SU-DHL-6 (cell line): ENCODE measurements around the gene TMTC1.

Source experiments
- H2AFZ ChIP-seq: fragments of 200-600 bp; sonication (generic); 2 replicates; pipeline ENCODE4 v1.6.1; 2014; ENCODE audit warnings: low read depth, mild to moderate bottlenecking, moderate library complexity, mixed read lengths, antibody characterized with exemption, low read length; ENCODE audit not compliant: severe bottlenecking
- H3F3A ChIP-seq: fragments of 200-600 bp; shearing (Covaris generic); 2 replicates; pipeline ENCODE4 v1.6.0; 2016; ENCODE audit warnings: antibody characterized with exemption, mild to moderate bottlenecking; ENCODE audit not compliant: insufficient read depth
- H3K27ac ChIP-seq: fragments of 200-600 bp; sonication (generic); 2 replicates; pipeline ENCODE4 v1.5.1; 2016; ENCODE audit warnings: low read depth, mild to moderate bottlenecking, low read length, moderate library complexity, mixed read lengths
- H3K27me3 ChIP-seq: fragments of 200-600 bp; sonication (generic), shearing (Covaris generic); 2 replicates; pipeline ENCODE4 v1.6.0; 2014; ENCODE audit warnings: mild to moderate bottlenecking, low read length
- H3K36me3 ChIP-seq: fragments of 200-600 bp; sonication (generic); 2 replicates; pipeline ENCODE4 v1.6.1; 2014; ENCODE audit warnings: mild to moderate bottlenecking, low read length, mixed read lengths
- H3K4me2 ChIP-seq: fragments of 300-600, 200-600 bp; shearing (Covaris generic), sonication (generic); 2 replicates; pipeline ENCODE4 v1.6.0; 2014; ENCODE audit warnings: low read length, low read depth, mild to moderate bottlenecking; ENCODE audit not compliant: poor library complexity, severe bottlenecking
- H3K4me3 ChIP-seq: fragments of 200-600 bp; sonication (generic); 2 replicates; pipeline ENCODE4 v1.5.1; 2014; ENCODE audit warnings: antibody characterized with exemption, low read length, mild to moderate bottlenecking, mixed read lengths; ENCODE audit not compliant: insufficient read depth, poor library complexity, severe bottlenecking
- H3K79me2 ChIP-seq: fragments of 200-600 bp; sonication (generic); 2 replicates; pipeline ENCODE4 v1.6.1; 2014; ENCODE audit warnings: mild to moderate bottlenecking, low read length, moderate library complexity; ENCODE audit not compliant: insufficient read depth
- H3K9ac ChIP-seq: fragments of 200-600 bp; sonication (generic); 2 replicates; pipeline ENCODE4 v1.7.0; 2014; ENCODE audit warnings: mild to moderate bottlenecking, low read length
- H3K9me2 ChIP-seq: fragments of 200-600 bp; sonication (generic); replicated peaks from 2 replicates; pipeline ENCODE4 v1.6.1; 2014; ENCODE audit warnings: low read length; ENCODE audit not compliant: insufficient read depth
- H3K9me3 ChIP-seq: fragments of 200-600 bp; sonication (generic); 2 replicates; pipeline ENCODE4 v1.6.1; 2014; ENCODE audit warnings: low read length, mixed read lengths; ENCODE audit not compliant: insufficient read depth
- H4K20me1 ChIP-seq: fragments of 200-600 bp; sonication (generic); 2 replicates; pipeline ENCODE4 v1.6.1; 2014; ENCODE audit warnings: low read depth, mild to moderate bottlenecking, antibody characterized with exemption, low read length, moderate library complexity, mixed read lengths
- CTCF ChIP-seq: fragments of 200-600 bp; sonication (generic); IDR thresholded peaks from one replicate; pipeline ENCODE4 v1.5.1; 2017; ENCODE audit warnings: antibody characterized with exemption, mild to moderate bottlenecking, low read length, moderate library complexity; ENCODE audit not compliant: insufficient read depth, poor library complexity, severe bottlenecking
- EZH2phosphoT487 ChIP-seq: fragments of 200-600 bp; sonication (generic), shearing (Covaris generic); conservative IDR thresholded peaks from 2 replicates; pipeline ENCODE4 v1.6.1; 2018; ENCODE audit warnings: mild to moderate bottlenecking, antibody characterized with exemption, low read length, moderate library complexity, mixed read lengths

TMTC1 gene

DNA sequence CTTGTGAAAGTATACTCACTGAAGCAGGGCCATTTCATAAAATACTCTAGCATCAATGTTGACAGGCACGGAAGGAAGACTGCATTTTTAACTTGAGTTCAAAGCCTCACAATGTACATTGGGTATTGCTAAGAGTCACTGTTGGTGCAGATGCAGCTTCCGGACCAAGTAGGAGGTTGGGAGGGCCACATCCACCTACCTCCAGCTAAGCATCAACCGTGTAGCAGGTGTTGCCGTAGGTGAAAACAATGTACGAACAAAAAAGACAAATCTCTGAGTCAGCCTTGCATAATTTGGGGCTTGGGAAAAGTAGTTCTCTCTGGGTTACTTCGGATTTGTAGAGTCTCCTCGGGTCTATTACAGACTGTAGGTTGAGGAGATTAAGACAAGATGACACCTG is 48.1 kb downstream of the TMTC1 start:
- H3K79me2 ChIP-seq = no peaks in the 10 kb centered on the region
- H3K4me2 ChIP-seq = no peak overlapping the region
- no peaks in the 10 kb centered on the region for H4K20me1 ChIP-seq
- H3K9me3 ChIP-seq = no peaks in the 10 kb centered on the region
- H2AFZ ChIP-seq = no peak overlapping the region
- no peak overlapping the region for H3K27ac ChIP-seq
- no peaks in the 10 kb centered on the region for H3F3A ChIP-seq
- H3K9me2 ChIP-seq = no peaks in the 10 kb centered on the region
- no peak overlapping the region for H3K4me3 ChIP-seq
- H3K36me3 ChIP-seq = no peaks in the 10 kb centered on the region
- TF ChIP-seq CTCF (no peak), EZH2phosphoT487 (no peak)
- no peaks in the 10 kb centered on the region for H3K27me3 ChIP-seq
- no peak overlapping the region for H3K9ac ChIP-seq

- H3K4me3 ChIP-seq = no peak overlapping the region
- H3K36me3 ChIP-seq = no peaks in the 10 kb centered on the region
- H4K20me1 ChIP-seq = no peaks in the 10 kb centered on the region
- H3K9ac ChIP-seq = no peak overlapping the region
- H3K79me2 ChIP-seq = no peaks in the 10 kb centered on the region
- no peaks in the 10 kb centered on the region for H3K9me3 ChIP-seq
- H3K27me3 ChIP-seq = no peaks in the 10 kb centered on the region
- H3F3A ChIP-seq = no peaks in the 10 kb centered on the region
- no peak for TF ChIP-seq CTCF
- TF ChIP-seq EZH2phosphoT487 = no peak
- H3K27ac ChIP-seq = no peak overlapping the region
- H3K4me2 ChIP-seq = no peak overlapping the region
- no peaks in the 10 kb centered on the region for H3K9me2 ChIP-seq
- H2AFZ ChIP-seq = no peak overlapping the region
Observed at GRCh38 chr12:29734734-29735133, 49.0 kb downstream of the TMTC1 start.

GRCh38 chr12:29734305-29734704 is 49.4 kb downstream of the TMTC1 start:
- no peaks in the 10 kb centered on the region for H4K20me1 ChIP-seq
- no peaks in the 10 kb centered on the region for H3K79me2 ChIP-seq
- H3K4me2 ChIP-seq = no peak overlapping the region
- no peaks in the 10 kb centered on the region for H3F3A ChIP-seq
- no peak overlapping the region for H2AFZ ChIP-seq
- H3K4me3 ChIP-seq = no peak overlapping the region
- H3K9me2 ChIP-seq = no peaks in the 10 kb centered on the region
- H3K9me3 ChIP-seq = no peaks in the 10 kb centered on the region
- H3K27me3 ChIP-seq = no peaks in the 10 kb centered on the region
- H3K36me3 ChIP-seq = no peaks in the 10 kb centered on the region
- no peak overlapping the region for H3K27ac ChIP-seq
- H3K9ac ChIP-seq = no peak overlapping the region
- TF ChIP-seq CTCF (no peak), EZH2phosphoT487 (no peak)

DNA sequence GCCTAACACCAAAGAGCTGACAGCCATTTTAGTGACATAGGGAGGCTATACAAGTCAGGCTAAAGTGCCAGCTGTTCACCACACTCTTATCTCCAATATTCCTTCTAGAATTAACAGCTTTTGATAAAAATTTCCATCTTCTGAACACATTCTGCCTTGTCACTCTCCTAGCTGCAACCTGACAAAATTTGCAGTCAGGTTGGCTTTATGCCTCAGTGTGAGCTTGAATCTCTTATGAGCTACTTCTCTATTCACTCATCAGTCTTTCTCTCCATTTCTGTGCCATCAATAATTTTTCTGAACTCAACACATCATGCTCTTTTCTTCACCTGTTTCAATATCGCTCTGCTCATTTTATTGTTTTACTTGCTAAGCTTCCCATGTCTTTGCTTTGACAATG is 50.2 kb downstream of the TMTC1 start:
- Histone ChIP-seq H3K36me3 (no peaks in the 10 kb centered on the region), H3K9me2 (no peaks in the 10 kb centered on the region), H3K27me3 (no peaks in the 10 kb centered on the region), H3K9me3 (no peaks in the 10 kb centered on the region), H3K79me2 (no peaks in the 10 kb centered on the region), H3K4me2 (no peak overlapping the region), H2AFZ (no peak overlapping the region), H3K9ac (no peak overlapping the region), H3K4me3 (no peak overlapping the region), H3K27ac (no peak overlapping the region), H4K20me1 (no peaks in the 10 kb centered on the region), H3F3A (no peaks in the 10 kb centered on the region)
- TF ChIP-seq EZH2phosphoT487 (no peak), CTCF (no peak)
